CD4-positive, alpha-beta T cell treated with Interleukin-4 for 4 hours (primary cell): ENCODE measurements around the gene VPS33A.
"Not testable (repeated sequence)": the region's sequence is repeated elsewhere in the genome, so short reads cannot be mapped to it uniquely, and the experiment has no call there.

Experiments used
- DNase-seq: peaks from one replicate; pipeline ENCODE4 v3.0.0-alpha.2; 2020

VPS33A gene

DNA sequence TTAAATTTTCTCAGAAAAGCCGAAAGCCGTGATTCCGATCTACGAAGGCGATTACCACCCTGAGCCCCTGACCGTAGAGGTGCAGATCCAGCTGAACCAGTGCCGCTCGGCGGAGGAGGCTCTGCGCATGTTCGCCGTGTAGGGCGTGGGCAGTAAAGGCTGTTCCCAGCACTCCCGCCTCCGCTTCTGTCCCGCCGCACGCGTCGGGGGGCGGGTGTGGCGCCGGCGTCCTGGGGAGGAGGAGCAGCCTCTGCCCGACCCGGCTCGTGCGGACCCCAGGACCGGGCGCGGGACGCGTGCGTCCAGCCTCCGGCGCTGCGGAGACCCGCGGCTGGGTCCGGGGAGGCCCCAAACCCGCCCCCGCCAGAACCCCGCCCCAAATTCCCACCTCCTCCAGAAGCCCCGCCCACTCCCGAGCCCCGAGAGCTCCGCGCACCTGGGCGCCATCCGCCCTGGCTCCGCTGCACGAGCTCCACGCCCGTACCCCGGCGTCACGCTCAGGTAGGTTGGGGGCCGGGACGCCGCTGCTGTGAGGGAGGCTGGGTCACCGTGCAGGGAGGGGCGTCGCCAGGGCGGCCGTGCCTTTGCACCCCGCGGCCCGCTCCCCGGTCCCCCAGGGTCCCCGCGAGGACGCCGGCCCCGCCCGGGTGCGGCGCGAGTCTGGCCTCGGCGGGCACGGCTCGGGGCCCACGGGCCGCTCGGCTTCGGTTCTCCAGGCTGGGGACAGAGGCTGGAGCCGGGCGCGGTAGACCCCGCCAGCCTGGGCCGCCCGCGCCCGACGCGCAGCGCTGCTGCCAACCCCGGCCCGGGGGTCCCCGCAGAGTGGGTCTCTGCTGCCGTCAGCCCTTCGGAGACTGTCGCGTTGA lies 62.8 kb downstream of the VPS33A start, which contains the start of gene B3GNT4:
Gene B3GNT4 (plus strand): TSS at position 409 of the 866 bp plus-strand sequence. CDS start 910 bp downstream, outside the sequence.
- DNase-seq: peak; percentile 54

DNA sequence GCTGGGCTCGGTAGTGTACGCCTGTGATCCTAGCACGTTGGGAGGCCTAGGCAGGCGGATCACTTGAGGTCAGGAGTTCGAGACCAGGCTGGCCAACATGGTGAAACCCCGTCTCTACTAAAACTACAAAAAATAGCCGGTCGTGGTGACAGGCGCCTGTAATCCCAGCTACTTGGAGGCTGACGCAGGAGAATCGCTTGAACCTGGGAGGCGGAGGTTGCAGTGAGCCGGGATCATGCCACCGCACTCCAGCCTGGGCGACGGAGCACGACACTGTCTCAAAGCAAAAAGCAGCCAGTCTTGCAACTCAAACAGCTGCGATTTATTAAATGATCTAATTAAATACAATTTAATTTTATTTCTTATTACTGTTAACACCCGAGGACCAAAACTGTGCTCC lies 63.5 kb downstream of the VPS33A start:
- not testable (repeated sequence) for DNase-seq

DNA sequence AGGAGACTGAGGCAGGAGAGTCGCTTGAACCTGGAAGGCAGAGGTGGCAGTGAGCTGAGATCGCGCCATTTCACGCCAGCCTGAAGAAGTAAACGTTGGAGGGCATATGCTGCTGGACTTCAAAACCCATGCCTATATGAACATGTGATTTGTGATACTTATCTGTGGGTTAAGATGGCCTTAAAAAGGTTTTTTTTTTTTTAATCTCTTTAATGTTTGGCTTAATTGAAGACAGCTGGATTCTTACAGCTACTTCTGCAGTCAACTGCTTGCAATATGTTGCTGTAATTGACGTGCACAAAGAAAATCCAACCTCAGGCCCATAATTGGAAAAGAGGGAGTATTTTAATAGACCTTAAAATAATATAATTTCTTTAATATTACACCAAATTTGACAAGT lies 64.3 kb downstream of the VPS33A start:
- DNase-seq: no peak

DNA sequence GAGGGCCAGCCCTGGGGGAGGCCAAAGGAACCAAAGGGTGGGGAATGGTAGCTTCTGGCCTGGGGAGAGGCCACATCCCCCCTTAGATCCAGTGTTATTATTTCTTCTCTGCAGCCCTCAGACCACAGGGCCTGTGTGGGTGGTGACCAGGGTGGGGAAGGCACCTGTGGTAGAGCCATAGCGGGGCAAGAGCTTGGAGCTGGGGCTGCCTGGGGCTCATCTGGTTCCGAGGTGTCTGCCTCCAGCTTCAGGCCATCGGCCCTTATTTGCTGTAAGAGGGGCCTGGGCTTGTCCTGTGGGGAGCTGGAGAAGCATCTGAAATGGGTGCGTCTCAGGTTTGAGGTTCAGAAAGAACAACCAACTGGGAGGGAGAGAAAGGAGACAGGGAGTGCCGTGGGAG lies 64.9 kb downstream of the VPS33A start:
- DNase-seq: no peak

DNA sequence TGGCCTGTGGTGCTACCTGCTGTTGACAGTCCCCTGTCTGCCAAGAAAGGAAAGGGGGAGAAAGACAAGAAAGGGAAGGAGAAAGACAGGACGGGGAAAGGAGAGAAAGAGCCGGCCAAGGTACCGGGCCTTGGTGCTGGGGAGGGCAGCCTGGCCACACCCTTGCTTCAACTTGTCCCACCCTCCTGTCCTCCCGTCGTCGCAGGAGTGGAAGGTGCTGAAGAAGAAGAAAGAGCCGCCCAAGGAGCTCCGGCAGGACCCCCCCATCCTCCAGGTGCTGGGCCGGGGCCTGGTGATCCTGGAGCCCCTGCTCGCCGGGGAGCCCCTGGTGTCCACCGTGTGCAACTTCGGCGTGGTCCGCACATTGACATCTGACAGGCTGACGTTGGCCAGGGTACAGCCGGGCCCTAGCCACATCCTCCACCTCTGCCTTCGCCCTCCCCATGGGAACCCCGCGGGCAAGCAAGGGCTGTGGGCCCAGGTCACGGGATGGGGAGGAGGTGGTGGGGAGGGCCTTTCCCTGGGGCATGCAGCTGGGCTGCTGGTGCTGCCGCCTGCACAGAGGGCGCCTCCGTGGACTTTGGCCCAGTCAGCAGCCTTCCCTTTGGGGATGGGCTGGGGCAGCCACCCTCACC lies 65.6 kb downstream of the VPS33A start:
- DNase-seq: no peak

DNA sequence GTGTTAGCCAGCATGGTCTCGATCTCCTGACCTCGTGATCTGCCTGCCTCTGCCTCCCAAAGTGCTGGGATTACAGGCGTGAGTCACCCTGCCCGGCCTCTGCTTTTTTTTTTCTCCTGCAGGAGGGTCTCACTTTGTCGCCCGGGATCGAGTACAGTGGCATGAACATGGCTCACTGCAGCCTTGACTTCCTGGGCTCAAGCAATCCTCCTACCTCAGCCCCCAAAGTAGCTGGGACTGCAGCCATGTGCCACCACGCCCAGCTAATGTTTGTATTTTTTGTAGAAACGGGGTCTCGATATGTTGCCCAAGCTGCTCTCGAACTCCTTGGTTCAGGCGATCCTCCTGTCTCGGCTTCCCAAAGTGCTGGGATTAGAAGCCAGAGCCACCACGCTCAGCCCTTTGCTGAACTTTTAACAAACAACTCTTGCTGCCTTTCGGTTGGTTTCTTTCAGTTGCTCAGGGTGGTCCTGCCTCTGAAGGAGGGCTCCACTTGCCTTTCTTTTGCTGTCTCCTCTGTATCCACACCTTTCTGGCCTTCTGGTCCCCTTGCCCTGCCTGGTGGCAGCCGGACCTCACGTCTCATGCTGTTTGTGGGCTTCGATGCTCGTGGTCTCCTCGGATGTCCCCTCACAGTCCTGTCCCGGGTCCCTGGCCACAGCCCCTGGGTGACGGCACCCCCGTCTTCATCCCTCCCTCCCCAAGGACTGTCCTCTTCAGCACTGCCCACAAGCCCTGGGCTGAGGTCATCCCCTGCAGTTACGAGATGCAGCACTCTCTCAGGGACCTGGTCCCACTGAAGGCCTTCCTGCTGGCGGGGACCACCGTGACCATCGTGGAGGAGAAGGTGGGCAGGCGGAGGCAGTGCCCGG lies 66.6 kb downstream of the VPS33A start:
- no peak for DNase-seq

GRCh38 chr12:122197612-122197966 lies 68.7 kb downstream of the VPS33A start:
- DNase-seq: no peak

- no peak for DNase-seq
Measured at GRCh38 chr12:122195405-122195804, 70.9 kb downstream of the VPS33A start.

GRCh38 chr12:122194804-122195203 lies 71.5 kb downstream of the VPS33A start:
- DNase-seq: no peak

GRCh38 chr12:122192441-122192840 lies 73.9 kb downstream of the VPS33A start:
- DNase-seq: no peak

DNA sequence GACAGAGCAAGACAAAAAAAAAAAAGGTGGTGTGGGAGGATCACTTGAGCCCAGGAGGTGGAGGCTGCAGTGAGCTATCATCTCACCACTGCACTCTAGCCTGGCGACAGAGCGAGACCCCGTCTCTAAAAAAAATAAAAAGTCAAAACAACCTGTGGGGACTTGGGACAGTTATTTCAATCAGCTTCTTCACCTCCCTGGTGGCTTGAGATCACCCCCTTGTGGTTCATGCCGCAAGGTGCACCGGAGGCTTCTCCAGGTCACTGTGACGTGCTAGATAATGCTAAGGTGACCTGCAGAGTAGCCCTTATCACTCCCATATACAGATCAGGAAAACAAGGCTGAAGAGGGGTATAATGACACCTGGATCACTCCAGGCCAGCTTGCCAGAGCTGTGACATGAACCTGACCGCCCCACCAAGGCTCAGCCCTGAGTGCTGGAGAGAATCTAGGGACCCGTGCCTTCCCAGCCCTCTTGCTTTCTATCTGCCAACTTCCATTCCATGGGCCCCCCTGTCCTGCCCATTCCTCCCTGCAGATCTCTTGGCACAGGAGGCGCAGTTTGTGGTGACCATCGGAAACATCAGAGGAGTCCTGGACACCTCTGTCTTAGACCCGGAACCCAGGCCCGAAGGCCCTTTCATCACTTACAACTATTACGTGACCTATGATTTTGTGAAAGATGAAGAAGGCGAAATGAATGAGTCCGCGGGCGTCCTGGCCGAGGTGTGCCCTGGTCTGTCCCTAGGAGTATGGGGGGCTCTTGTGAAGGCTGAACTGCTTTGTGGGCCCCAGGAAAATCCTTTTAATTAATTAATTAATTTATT lies 75.2 kb downstream of the VPS33A start:
- DNase-seq: peak; percentile 65

GRCh38 chr12:122189626-122190475 lies 76.4 kb downstream of the VPS33A start:
- no peak for DNase-seq

GRCh38 chr12:122187466-122187865 lies 78.8 kb downstream of the VPS33A start:
- no peak for DNase-seq

DNA sequence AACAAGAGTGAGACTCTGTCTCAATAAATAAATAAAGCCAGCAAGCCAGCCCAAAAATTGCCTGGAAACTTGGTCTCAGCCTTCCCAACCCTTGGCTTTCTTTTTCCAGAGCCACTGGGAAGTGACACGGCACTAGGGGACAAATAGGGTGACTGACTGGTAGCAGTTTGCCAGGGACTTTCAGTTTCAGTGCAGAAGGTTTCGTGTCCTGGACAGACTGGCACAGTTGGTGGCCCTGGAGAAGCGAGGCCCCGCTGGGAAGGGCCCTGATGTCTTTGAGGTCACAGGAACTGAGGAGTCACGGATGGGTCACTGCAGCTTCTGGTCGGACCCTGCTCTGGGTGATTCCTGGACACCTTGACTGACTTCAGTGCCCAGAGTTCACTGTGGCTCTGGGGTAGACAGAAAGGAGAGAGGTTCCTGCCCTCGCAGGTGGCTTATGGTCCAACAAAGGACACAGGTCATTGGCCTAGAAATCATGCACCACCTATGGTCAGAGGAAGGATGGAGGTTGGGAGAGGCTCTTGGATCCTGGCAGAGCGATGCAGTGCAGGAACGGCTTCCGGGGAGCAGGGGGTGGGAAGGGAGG lies 80.7 kb downstream of the VPS33A start:
- no peak for DNase-seq

GRCh38 chr12:122185079-122185478 lies 81.2 kb downstream of the VPS33A start:
- DNase-seq: no peak

- no peak for DNase-seq
Measured at GRCh38 chr12:122184517-122184916, 81.8 kb downstream of the VPS33A start.

DNA sequence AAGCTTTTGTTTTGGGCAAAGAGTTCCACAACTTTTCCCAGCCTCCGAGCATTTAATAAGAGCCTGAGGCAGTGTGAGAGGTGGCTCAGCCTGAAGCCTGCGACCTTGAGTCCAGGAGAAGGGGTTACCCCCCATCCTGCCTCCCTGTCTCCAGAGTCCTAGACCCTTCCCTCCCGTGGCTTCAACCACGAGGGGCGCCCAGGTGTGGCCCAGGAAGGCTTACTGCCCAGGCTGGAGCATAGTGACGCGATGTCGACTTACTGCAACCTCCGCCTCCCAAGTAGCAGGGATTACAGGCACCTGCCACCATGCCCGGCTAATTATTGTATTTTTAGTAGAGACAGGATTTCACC lies 82.7 kb downstream of the VPS33A start:
- no peak for DNase-seq

- no peak for DNase-seq
Measured at GRCh38 chr12:122182887-122183587, 83.3 kb downstream of the VPS33A start, which contains the start of gene LRRC43. Gene LRRC43 (plus strand): TSS chr12:122183123. CDS start chr12:122183145, 22 bp downstream.
